Transverse colon (tissue), 4 donors: Measurements from ENCODE around the gene ZNF486.

Experiments used
- EP300 ChIP-seq: sonication (generic); formaldehyde crosslinking; IDR thresholded peaks from one replicate; pipeline ENCODE4 v1.6.1; 2017; ENCODE audit warnings: antibody characterized with exemption, low read depth
- POLR2AphosphoS5 ChIP-seq, 3 donors: sonication (generic); formaldehyde crosslinking; IDR thresholded peaks; one replicate each; pipeline ENCODE4 v1.6.1; 2016; ENCODE audit warnings: antibody characterized with exemption in 3 of 3
- TF ChIP-seq, protein P1 (sequence below), 5 experiments: fragments of 200-600 bp in 3 of 5; fragments of 450-650 bp in 2 of 5; sonication (generic) in 3 of 5; IDR thresholded peaks; 1 replicate in 2 of 5; 2 replicates in 3 of 5; pipeline ENCODE4 v1.5.1; 2016 to 2017; ENCODE audit warnings: antibody characterized with exemption in 5 of 5, inconsistent platforms in 3 of 5, mild to moderate bottlenecking in 2 of 5, moderate library complexity in 1 of 5

GRCh38 chr19:20243629-20244028, 76.6 kb downstream of the ZNF486 start:
- TF ChIP-seq POLR2AphosphoS5 (IDR thresholded peaks at IDR 0.05) (no peak), EP300 (no peak)
- TF ChIP-seq, protein P1, sequence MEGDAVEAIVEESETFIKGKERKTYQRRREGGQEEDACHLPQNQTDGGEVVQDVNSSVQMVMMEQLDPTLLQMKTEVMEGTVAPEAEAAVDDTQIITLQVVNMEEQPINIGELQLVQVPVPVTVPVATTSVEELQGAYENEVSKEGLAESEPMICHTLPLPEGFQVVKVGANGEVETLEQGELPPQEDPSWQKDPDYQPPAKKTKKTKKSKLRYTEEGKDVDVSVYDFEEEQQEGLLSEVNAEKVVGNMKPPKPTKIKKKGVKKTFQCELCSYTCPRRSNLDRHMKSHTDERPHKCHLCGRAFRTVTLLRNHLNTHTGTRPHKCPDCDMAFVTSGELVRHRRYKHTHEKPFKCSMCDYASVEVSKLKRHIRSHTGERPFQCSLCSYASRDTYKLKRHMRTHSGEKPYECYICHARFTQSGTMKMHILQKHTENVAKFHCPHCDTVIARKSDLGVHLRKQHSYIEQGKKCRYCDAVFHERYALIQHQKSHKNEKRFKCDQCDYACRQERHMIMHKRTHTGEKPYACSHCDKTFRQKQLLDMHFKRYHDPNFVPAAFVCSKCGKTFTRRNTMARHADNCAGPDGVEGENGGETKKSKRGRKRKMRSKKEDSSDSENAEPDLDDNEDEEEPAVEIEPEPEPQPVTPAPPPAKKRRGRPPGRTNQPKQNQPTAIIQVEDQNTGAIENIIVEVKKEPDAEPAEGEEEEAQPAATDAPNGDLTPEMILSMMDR (IDR thresholded peaks at IDR 0.05): no peak
